ENCODE data around the gene CCDC88C. TPM values are rescaled to one million over a fixed set of nuclear protein-coding genes. Genes with fewer than 3 reads are reported as not detected.

CCDC88C gene
- total and polyA plus RNA-seq, 12 donors, result 1.5 to 6.5 (median 3.4) TPM

GRCh38 chr14:91238085-91238484 lies 179.5 kb downstream of the CCDC88C start:
- Histone ChIP-seq H3K36me3 (replicated peaks in 1 of 2) (no peaks in the 10 kb centered on the region), H3K27me3 (no peaks in the 10 kb centered on the region), H3K4me1 (replicated peaks in 1 of 2) (no peaks in the 10 kb centered on the region), H3K27ac (no peak overlapping the region), H3K9me3 (replicated peaks in 1 of 3) (no peaks in the 10 kb centered on the region), H3K4me3 (no peak overlapping the region)
- 62 to 75% (median 74%) methylated on average over 4 of the region's 4 CpGs for WGBS, 4 donors
- TF ChIP-seq POLR2A (IDR thresholded peaks at IDR 0.05) (no peak), CTCF (IDR thresholded peaks at IDR 0.05) (no peak)
- intact Hi-C loops (cut with DNase I), result no loop called here
- DNase-seq, result no peak

GRCh38 chr14:91237219-91237618 lies 180.4 kb downstream of the CCDC88C start:
- no peaks in the 10 kb centered on the region for H3K9me3 ChIP-seq (replicated peaks in 1 of 3)
- H3K27ac ChIP-seq, result no peak overlapping the region
- no peaks in the 10 kb centered on the region for H3K36me3 ChIP-seq (replicated peaks in 1 of 2)
- H3K4me1 ChIP-seq (replicated peaks in 1 of 2), result no peaks in the 10 kb centered on the region
- WGBS, 4 donors, result 77 to 88% (median 82%) methylated on average over 7 of the region's 7 CpGs
- no peak for TF ChIP-seq CTCF (IDR thresholded peaks at IDR 0.05)
- TF ChIP-seq POLR2A (IDR thresholded peaks at IDR 0.05), result no peak
- H3K4me3 ChIP-seq, result no peak overlapping the region
- intact Hi-C loops (cut with DNase I), result no loop called here
- no peaks in the 10 kb centered on the region for H3K27me3 ChIP-seq
- DNase-seq, result peak in 1 of 7 donors; percentile 16

GRCh38 chr14:91235841-91236240 lies 181.8 kb downstream of the CCDC88C start:
- Histone ChIP-seq H3K4me3 (no peak overlapping the region), H3K27ac (no peak overlapping the region), H3K36me3 (replicated peaks in 1 of 2) (no peaks in the 10 kb centered on the region), H3K27me3 (no peaks in the 10 kb centered on the region), H3K4me1 (replicated peaks in 1 of 2) (no peaks in the 10 kb centered on the region), H3K9me3 (replicated peaks in 1 of 3) (no peaks in the 10 kb centered on the region)
- no peak for TF ChIP-seq CTCF (IDR thresholded peaks at IDR 0.05)
- TF ChIP-seq POLR2A (IDR thresholded peaks at IDR 0.05), result no peak
- intact Hi-C loops (cut with DNase I), result no loop called here
- WGBS, 4 donors, result 85 to 95% (median 91%) methylated on average over 7 of the region's 7 CpGs
- DNase-seq, result no peak

- no peaks in the 10 kb centered on the region for H3K9me3 ChIP-seq (replicated peaks in 1 of 3)
- H3K4me3 ChIP-seq, result no peak overlapping the region
- no peaks in the 10 kb centered on the region for H3K36me3 ChIP-seq (replicated peaks in 1 of 2)
- H3K27ac ChIP-seq, result no peak overlapping the region
- intact Hi-C loops (cut with DNase I), result no loop called here
- no peaks in the 10 kb centered on the region for H3K4me1 ChIP-seq (replicated peaks in 1 of 2)
- TF ChIP-seq CTCF (IDR thresholded peaks at IDR 0.05) (no peak), POLR2A (IDR thresholded peaks at IDR 0.05) (no peak)
- H3K27me3 ChIP-seq, result no peaks in the 10 kb centered on the region
- 94 to 97% (median 96%) methylated on average over 16 of the region's 16 CpGs for WGBS, 4 donors
- no peak for DNase-seq
Measured at GRCh38 chr14:91234791-91235114, 182.9 kb downstream of the CCDC88C start.
